Heart right ventricle (tissue), 16 donors: ENCODE results near the gene ACYP2. TPM values are rescaled to one million over a fixed set of nuclear protein-coding genes. Genes with fewer than 3 reads are reported as not detected.
"Not testable (repeated sequence)": the region's sequence is repeated elsewhere in the genome, so short reads cannot be mapped to it uniquely, and the experiment has no call there.

Experiments
- ATAC-seq, 8 donors: fragments of 200-7000 bp; cut with Tn5 transposase; one replicate each; pipeline ENCODE4 v1.9.1; 2020; ENCODE audit warnings: mild to moderate bottlenecking in 8 of 8, moderate library complexity in 8 of 8, moderate number of reproducible peaks in 1 of 8
- DNase-seq, 2 donors: peaks; one replicate each; pipeline ENCODE4 v3.0.0-alpha.2; 2020
- H3K27ac ChIP-seq, 10 donors: fragments of 200-600 bp; sonication (generic) in 2 of 10; one replicate each; pipeline versions ENCODE4 v1.5.0 to v1.8.0; 2020 to 2022; ENCODE audit warnings: mild to moderate bottlenecking in 3 of 10
- H3K27me3 ChIP-seq, 7 donors: fragments of 200-600 bp; one replicate each; pipeline ENCODE4 v1.8.0; 2021 to 2022; ENCODE audit warnings: mild to moderate bottlenecking in 2 of 7
- H3K36me3 ChIP-seq, 9 donors: fragments of 200-600 bp; sonication (generic) in 1 of 9; one replicate each; pipeline versions ENCODE4 v1.5.0 to v1.8.0; 2020 to 2022; ENCODE audit warnings: mild to moderate bottlenecking in 2 of 9
- H3K4me1 ChIP-seq, 9 donors: fragments of 200-600 bp; sonication (generic) in 1 of 9; one replicate each; pipeline versions ENCODE4 v1.5.0 to v1.8.0; 2020 to 2022; ENCODE audit warnings: mild to moderate bottlenecking in 4 of 9
- H3K4me3 ChIP-seq, 10 donors: fragments of 200-600 bp; sonication (generic) in 2 of 10; one replicate each; pipeline versions ENCODE4 v1.5.0 to v1.8.0; 2020 to 2022; ENCODE audit warnings: mild to moderate bottlenecking in 7 of 10, moderate library complexity in 2 of 10
- H3K9me3 ChIP-seq, 11 donors: fragments of 200-600 bp in 10 of 11; sonication (generic) in 2 of 11; one replicate each; pipeline versions ENCODE4 v1.5.0 to v1.8.0; 2013 to 2022; ENCODE audit warnings: mild to moderate bottlenecking in 2 of 11, control low read depth in 1 of 11, moderate library complexity in 1 of 11
- WGBS, 2 donors: extraction: QIAGEN DNeasy Blood & Tissue Kit; methylation state at CpG; one replicate each; pipeline ENCODE4 v1.1.7; 2013; ENCODE audit warnings: inconsistent platforms in 1 of 2; 5-methylcytosine and 5-hydroxymethylcytosine counted together
- intact Hi-C, 10 donors: fragments of 100-400 bp; cut with DNase I; formaldehyde crosslinking; loops; one replicate each; pipeline versions ENCODE4 v1.11.1 to v1.14.2; 2022
- polyA plus RNA-seq, 2 donors: library from polyadenylated mRNA; stranded (reverse); fragments of 200-250 nt; gene quantifications; one replicate each; pipeline ENCODE4 v1.2.3, GENCODE V29; 2013
- total RNA-seq, 10 donors: library from RNA; stranded (reverse); fragmentation: NEBNext Ultra II Directional in 3 of 10; extraction: Animal tissue kit (Norgen Biotek cat#: 25700) in 3 of 10; gene quantifications; one replicate each; pipeline versions ENCODE4 v1.2.1 to v1.2.4, GENCODE V29; 2021 to 2023
- TF ChIP-seq, protein P1 (sequence below), 9 donors: fragments of 200-600 bp; sonication (generic) in 2 of 9; IDR thresholded peaks; one replicate each; pipeline versions ENCODE4 v1.5.0 to v1.8.0; 2021 to 2022; ENCODE audit warnings: antibody characterized with exemption in 9 of 9, mild to moderate bottlenecking in 5 of 9, moderate library complexity in 1 of 9
- donor health status: Arrhythmogenic right ventricular cardiomyopathy.
- donor health status: ischemic (EF 13 %, LVEDD 7.1; RV severe dilation, severe dysfunction).
- donor health status: healthy with polysubstance abuse.
- donor health status: DM: no; HTN: yes; CAD: no.
- donor health status: DM: no; HTN: no; CAD: no.
- donor health status: ischemic (EF 25% LVEDD 6.9; RV normal size, moderate dysfunction).
- donor health status: ischemic (EF 25% LVEDD 5.7; RV mildly dilated, moderate dysfunction).
- donor health status: healthy.
- donor health status: DM: yes; HTN: yes; CAD: no.
- donor health status: Ischemic cardiomyopathy.
- donor health status: ischemic (EF 35%, LVEDD 5.7; RV mildly dilated, moderate dysfunction).
- donor health status: nonischemic (EF 11% LVEDD 7.7; RV severe dilation, severe dysfunction).
- donor health status: DM: yes; HTN: yes; CAD: no.
- donor health status: PGD.
- donor health status: ischemic (EF 29% LVEDD 5.4; RV normal size, mild dysfunction).
- donor health status: nonischemic (EF 23%, LVEDD 6.1; RV moderate dilation, normal function).

The ACYP2 gene
- total and polyA plus RNA-seq, 12 donors, result 45.7 to 87.1 (median 74.3) TPM

DNA sequence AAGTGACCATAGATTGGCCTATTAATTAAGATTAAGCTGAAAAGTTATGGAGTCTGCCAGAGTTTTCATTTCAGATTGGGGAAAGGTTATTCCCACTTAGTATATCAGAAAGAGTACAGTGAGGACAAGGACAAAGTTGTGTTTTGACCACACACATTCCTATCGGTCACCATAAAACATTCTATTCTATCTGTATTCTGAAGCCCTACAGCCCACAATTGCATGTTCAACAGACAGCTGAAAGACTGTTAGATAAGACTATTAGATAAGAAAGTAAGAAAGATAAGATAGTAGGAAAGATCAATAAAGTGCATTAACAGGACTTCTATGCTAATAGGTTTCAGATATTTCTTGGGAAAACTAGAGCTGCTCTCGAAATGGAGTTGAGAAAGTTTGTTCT, 26.7 kb upstream of the ACYP2 start:
- no peak for ATAC-seq

DNA sequence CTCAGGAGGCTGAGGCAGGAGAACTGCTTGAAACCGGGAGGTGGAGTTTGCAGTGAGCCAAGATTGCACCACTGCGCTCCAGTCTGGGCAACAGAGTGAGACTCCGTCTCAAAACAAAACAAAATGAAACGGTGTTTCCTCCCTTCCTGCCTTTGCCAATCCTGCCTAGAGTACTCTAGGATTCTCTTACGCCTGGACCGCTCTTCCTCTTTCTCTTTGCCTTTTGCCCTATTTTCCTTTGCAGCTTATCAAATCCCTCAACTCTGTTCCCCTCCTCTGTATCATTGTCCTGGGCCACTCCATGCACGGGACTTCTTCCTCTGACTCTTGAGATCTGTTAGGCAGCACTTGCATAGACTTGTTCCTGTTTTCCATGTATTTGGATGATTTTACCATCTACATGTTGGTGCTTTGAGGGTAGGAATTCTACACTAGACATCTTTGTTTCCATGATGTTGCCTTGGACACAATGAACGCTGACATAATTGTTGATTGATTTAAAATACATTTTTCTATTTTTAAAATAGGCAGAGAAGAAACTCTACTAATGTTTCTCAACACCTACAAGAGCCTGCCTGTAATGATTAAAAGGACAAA, 24.8 kb upstream of the ACYP2 start:
- Histone ChIP-seq H3K27me3 (no peaks in the 10 kb centered on the region), H3K4me3 (no peak overlapping the region), H3K27ac (no peak overlapping the region), H3K9me3 (no peaks in the 10 kb centered on the region), H3K36me3 (no peaks in the 10 kb centered on the region), H3K4me1 (peaks cover 0 to 18% (median 0%) of the 10 kb centered on the region in 9 donors)
- TF ChIP-seq, protein P1, sequence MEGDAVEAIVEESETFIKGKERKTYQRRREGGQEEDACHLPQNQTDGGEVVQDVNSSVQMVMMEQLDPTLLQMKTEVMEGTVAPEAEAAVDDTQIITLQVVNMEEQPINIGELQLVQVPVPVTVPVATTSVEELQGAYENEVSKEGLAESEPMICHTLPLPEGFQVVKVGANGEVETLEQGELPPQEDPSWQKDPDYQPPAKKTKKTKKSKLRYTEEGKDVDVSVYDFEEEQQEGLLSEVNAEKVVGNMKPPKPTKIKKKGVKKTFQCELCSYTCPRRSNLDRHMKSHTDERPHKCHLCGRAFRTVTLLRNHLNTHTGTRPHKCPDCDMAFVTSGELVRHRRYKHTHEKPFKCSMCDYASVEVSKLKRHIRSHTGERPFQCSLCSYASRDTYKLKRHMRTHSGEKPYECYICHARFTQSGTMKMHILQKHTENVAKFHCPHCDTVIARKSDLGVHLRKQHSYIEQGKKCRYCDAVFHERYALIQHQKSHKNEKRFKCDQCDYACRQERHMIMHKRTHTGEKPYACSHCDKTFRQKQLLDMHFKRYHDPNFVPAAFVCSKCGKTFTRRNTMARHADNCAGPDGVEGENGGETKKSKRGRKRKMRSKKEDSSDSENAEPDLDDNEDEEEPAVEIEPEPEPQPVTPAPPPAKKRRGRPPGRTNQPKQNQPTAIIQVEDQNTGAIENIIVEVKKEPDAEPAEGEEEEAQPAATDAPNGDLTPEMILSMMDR (IDR thresholded peaks at IDR 0.05), result no peak
- 64 to 71% methylated on average over 8 of the region's 8 CpGs for WGBS, 2 donors
- intact Hi-C loops, result no loop called here
- no peak for DNase-seq
- no peak for ATAC-seq

More for the DNA sequence above, 26.7 kb upstream of the ACYP2 start:
- Histone ChIP-seq H3K27me3 (no peaks in the 10 kb centered on the region), H3K36me3 (no peaks in the 10 kb centered on the region), H3K27ac (no peak overlapping the region), H3K4me1 (peaks cover 0 to 18% (median 0%) of the 10 kb centered on the region in 9 donors), H3K9me3 (no peaks in the 10 kb centered on the region), H3K4me3 (no peak overlapping the region)
- no peak for DNase-seq
- WGBS, 2 donors, result 57 to 79% methylated on average over 2 of the region's 2 CpGs
- intact Hi-C loops, result loop anchor here in 2 of 10 donors (10.0 kb wide), 2 partner anchors 114 to 124 kb away; partner anchors contain the start of gene PSME4 (in 1 of the 2)
- TF ChIP-seq, protein P1 (IDR thresholded peaks at IDR 0.05), result no peak

DNA sequence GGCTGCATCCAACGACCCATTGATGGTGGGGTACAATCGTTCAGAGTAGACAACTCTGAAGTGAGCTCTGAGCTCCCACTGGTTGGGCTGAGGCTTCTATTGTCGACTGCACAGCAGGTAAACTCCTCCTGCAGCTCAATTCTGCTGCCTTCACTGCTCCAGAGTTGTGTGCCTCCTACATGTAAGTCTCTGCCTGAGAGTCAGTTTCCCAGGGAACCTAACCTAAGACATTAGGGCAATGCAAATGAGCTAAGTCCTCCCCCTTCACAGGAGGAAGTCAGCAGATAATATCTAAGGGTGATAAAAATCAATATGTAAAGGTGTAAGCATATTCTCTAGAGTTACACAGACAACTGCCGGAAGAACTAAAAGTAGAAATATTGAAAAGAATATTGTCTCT, 22.5 kb upstream of the ACYP2 start:
- 70 to 72% methylated on average over 4 of the region's 4 CpGs for WGBS, 2 donors

DNA sequence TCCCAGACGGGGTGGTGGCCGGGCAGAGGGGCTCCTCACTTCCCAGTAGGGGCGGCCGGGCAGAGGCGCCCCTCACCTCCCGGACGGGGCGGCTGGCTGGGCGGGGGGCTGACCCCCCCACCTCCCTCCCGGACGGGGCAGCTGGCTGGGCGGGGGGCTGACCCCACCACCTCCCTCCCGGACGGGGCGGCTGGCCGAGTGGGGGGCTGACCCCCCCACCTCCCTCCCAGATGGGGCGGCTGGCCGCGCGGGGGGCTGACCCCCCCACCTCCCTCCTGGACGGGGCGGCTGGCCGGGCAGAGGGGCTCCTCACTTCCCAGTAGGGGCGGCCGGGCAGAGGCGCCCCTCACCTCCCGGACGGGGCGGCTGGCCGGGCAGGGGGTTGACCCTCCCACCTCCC, 20.0 kb upstream of the ACYP2 start:
- H3K4me3 ChIP-seq, H3K27ac ChIP-seq, DNase-seq, ATAC-seq, H3K36me3 ChIP-seq, intact Hi-C loops, H3K9me3 ChIP-seq, H3K27me3 ChIP-seq: not testable (repeated sequence)
- peaks cover 0 to 19% (median 9%) of the 10 kb centered on the region in 9 donors for H3K4me1 ChIP-seq
- 90 to 95% methylated on average over 18 to 29 of the region's 30 CpGs for WGBS, 2 donors

More for the DNA sequence above, 22.5 kb upstream of the ACYP2 start:
- Histone ChIP-seq H3K27ac (no peak overlapping the region), H3K9me3 (no peaks in the 10 kb centered on the region), H3K36me3 (no peaks in the 10 kb centered on the region), H3K4me3 (no peak overlapping the region), H3K4me1 (peaks cover 0 to 25% (median 9%) of the 10 kb centered on the region in 9 donors), H3K27me3 (no peaks in the 10 kb centered on the region)
- intact Hi-C loops, result no loop called here
- ATAC-seq (no peak), DNase-seq (no peak)
- TF ChIP-seq, protein P1 (IDR thresholded peaks at IDR 0.05), result no peak

DNA sequence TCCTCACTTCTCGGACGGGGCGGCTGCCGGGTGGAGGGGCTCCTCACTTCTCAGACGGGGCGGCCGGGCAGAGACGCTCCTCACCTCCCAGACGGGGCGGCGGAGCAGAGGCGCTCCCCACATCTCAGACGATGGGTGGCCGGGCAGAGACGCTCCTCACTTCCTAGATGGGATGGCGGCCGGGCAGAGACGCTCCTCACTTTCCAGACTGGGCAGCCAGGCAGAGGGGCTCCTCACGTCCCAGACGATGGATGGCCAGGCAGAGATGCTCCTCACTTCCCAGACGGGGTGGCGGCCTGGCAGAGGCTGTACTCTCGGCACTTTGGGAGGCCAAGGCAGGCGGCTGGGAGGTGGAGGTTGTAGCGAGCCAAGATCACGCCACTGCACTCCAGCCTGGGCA, 19.3 kb upstream of the ACYP2 start:
- H3K4me3 ChIP-seq, H3K36me3 ChIP-seq, ATAC-seq, H3K9me3 ChIP-seq, DNase-seq, intact Hi-C loops, H3K27me3 ChIP-seq, H3K27ac ChIP-seq: not testable (repeated sequence)
- H3K4me1 ChIP-seq, result peaks cover 0 to 15% (median 9%) of the 10 kb centered on the region in 9 donors
- 95 to 100% methylated on average over 5 to 21 of the region's 26 CpGs for WGBS, 2 donors
